HG03439 (cell line): ENCODE measurements around the gene NELL2.
"Not testable (repeated sequence)": the region's sequence is repeated elsewhere in the genome, so short reads cannot be mapped to it uniquely, and the experiment has no call there.

Experiments
- ATAC-seq: cut with Tn5 transposase; IDR thresholded peaks from one replicate; pipeline ENCODE4 v1.9.1; 2021; ENCODE audit warnings: mild to moderate bottlenecking, moderate library complexity; ENCODE audit not compliant: unreplicated experiment

Gene NELL2

GRCh38 chr12:44875954-44876543 is at the start of gene NELL2:
NELL2 (minus strand) TSS chr12:44876315; CDS start chr12:44875869, 446 bp downstream.
- no peak for ATAC-seq

- no peak for ATAC-seq
Measured at GRCh38 chr12:44921736-44922135, 45.6 kb upstream of the NELL2 start.

- ATAC-seq = no peak
Measured at GRCh38 chr12:44917141-44917540, 41.0 kb upstream of the NELL2 start.

DNA sequence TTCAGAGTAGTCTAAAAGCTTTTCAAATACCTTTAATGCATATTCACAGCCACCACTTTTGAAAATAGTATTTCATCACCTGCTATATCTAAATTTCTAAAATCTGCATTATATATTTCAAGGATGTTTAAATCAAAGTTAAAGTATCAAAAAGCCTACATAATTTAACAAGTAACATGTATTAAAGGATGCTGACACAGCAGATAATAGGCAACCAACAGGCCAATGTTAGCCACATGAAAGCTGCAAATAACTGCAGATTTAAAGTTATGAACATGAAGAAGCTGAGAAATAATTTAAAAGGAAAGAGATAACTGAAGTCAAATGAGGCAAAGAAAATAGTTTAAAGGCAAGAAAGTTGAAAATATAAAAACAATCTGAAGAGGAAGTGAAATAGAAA is 39.8 kb upstream of the NELL2 start:
- no peak for ATAC-seq

GRCh38 chr12:44904321-44904720 is 28.2 kb upstream of the NELL2 start:
- no peak for ATAC-seq

DNA sequence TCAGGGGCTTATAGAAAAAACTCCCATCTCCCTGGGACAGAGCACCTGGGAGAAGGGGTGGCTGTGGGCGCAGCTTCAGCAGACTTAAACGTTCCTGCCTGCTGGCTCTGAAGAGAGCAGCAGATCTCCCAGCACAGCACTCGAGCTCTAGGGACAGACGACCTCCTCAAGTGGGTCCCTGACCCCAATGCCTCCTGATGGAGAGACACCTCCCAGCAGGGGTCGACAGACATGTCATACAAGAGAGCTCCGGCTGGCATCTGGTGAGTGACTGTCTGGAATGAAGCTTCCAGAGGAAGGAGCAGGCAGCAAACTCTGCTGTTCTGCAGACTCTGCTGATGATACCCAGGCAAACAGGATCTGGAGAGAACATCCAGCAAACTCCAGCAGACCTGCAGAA is 22.0 kb upstream of the NELL2 start:
- ATAC-seq = not testable (repeated sequence)

GRCh38 chr12:44889926-44890325 is 13.8 kb upstream of the NELL2 start:
- ATAC-seq = no peak

DNA sequence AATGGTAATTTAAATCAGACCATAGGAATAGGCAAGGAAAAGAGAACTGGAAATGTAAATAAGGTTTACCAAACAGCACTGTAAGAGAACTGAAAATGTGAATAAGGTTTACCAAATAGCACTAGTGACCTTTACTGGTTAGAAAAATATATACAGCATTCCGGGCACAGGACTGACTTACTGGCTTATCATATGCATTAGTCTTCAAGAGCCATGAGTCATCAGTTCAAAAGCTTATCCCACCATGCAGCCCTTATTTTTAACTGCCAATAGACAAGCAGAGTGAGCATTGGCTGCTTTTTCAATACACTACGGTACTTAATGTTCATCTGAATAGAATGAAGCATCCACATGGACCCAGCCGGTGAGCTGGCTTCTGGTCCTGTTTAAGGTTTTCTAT is 13.0 kb upstream of the NELL2 start:
- ATAC-seq = no peak

GRCh38 chr12:44885902-44886301 is 9.8 kb upstream of the NELL2 start:
- no peak for ATAC-seq

DNA sequence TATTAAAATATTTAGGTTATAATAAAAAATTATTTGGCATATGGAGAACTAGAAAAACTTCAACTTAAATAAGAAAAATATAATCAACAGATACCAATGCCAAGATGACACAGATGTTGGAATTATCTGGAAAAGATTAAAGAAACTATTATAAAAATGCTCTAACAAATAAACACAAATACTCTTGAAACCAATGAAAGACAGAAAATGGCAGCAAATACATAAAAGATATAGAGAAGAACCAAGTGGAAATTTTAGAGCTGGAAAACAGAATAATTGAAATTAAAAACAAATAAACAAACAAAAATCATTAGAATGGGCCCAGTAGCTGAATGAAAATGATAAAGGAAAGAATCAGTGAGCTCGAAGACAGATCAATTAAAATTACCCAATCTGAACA is 5.1 kb upstream of the NELL2 start:
- ATAC-seq = no peak

DNA sequence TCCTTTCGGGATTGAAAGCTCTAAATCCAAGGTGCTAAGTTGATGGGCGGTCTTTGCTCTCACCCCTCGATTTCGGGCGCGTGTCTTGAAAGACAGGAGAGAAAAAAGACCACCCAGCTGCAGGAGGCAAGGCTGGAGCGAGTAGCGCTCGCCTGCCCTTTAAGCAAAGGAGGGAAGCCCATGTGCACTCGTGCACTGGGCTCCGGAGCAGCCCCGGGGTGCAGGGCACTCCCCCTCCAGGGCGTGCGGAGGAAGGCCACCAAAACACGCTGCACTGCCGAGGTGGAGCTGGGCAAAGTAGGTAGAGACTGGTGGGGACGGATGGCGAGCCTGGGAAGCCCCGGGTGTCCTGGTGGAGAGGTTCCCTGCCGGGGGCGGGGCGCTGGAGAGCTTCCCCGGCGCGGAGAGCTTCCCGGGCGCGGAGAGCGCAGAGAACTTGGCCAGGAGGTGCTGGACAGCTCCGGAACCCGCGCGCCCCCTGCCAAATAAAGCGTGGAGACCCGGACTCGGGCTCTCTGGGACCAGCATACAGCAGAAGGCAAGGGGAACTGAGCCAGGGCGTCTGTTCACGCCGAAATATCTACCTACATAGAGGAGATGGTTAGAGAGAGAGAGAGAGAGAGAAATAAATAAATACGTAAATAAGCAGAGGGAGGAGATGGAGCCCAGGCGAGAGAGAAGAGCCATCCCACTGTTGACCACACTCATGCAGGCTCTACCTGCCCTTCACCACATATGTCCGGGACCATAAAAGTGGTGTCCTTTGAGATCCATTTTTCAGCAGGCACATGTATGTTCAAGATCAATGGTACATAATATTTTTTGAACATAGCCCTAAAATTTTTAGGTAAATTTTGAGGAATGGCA is 662 bp upstream of the NELL2 start:
- ATAC-seq = no peak

DNA sequence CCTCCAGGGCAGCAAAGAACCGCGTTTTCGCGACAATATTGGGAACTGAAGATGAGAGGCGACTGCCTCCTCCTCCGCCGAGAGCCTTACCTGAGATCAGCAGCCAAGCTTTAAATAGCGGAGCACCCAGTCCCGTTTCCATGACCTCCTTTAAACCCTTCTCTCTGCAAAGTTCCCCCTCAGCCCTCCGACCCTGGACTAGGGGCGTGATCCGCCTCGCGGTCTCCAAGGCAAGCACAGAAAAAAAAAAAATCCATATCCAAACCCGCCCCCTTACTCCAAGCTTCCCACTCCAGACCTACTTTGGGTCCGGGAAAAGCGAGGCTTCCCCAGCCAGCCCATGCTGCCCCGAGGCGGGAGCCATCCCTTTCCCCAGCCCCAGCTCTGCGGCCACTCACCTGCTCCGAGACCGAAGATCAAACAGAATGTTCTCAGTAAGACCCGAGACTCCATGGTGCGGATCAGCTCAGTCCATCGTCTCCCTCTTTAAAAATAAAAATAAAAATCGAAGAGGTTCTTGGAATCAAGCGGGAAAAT is 630 bp downstream of the NELL2 start:
- ATAC-seq = no peak

DNA sequence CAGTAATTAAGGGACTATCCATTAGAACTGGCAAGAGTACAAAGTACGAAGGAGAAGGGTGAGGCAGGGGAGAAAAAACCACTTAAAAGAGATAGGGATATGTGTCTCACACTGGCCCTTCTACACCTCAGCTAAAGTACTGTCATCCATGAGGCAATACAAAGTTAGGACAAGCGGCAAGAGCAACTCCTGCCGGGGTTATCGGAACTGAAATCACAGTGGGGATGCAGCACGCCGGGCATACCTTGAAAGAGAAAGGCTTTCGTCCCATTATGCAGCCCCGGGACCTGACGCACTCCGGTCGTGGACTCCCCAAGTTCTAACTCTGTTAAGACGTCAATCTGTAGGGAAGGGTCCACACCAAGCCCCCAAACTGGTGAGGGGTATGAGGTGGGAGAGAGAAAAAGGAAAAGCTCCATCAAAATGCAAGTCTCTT is 1.1 kb downstream of the NELL2 start:
- no peak for ATAC-seq

GRCh38 chr12:44873898-44874297 is 2.2 kb downstream of the NELL2 start:
- no peak for ATAC-seq

DNA sequence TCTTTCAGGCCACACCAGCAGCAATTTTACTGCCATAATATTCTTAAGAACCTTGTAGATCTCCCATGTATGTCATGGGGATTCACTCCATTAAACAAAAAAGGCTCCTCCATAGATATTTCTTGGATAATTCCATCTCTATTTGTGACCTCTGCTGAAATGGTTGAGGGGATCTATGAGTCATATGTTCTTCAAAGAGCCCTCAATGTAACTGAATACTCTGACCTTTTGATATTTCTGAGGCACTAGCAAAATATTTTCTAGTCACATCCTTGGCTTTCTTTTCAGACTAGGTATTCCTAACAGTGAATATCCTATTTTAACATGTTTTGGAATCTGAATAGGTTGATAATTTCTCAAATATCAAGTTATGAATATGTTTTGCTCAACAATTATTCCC is 6.6 kb downstream of the NELL2 start:
- ATAC-seq = no peak

- no peak for ATAC-seq
Measured at GRCh38 chr12:44863867-44864266, 12.2 kb downstream of the NELL2 start.

GRCh38 chr12:44859998-44860689 is 16.0 kb downstream of the NELL2 start:
- no peak for ATAC-seq

- no peak for ATAC-seq
Measured at GRCh38 chr12:44858226-44858855, 17.8 kb downstream of the NELL2 start.

- no peak for ATAC-seq
Measured at GRCh38 chr12:44852483-44852882, 23.6 kb downstream of the NELL2 start.

- ATAC-seq = no peak
Measured at GRCh38 chr12:44851586-44851985, 24.5 kb downstream of the NELL2 start.

- peak; percentile 56 for ATAC-seq
Measured at GRCh38 chr12:44848703-44849085, 27.4 kb downstream of the NELL2 start.
